ENCODE data around the gene GPR108.

GPR108 gene

DNA sequence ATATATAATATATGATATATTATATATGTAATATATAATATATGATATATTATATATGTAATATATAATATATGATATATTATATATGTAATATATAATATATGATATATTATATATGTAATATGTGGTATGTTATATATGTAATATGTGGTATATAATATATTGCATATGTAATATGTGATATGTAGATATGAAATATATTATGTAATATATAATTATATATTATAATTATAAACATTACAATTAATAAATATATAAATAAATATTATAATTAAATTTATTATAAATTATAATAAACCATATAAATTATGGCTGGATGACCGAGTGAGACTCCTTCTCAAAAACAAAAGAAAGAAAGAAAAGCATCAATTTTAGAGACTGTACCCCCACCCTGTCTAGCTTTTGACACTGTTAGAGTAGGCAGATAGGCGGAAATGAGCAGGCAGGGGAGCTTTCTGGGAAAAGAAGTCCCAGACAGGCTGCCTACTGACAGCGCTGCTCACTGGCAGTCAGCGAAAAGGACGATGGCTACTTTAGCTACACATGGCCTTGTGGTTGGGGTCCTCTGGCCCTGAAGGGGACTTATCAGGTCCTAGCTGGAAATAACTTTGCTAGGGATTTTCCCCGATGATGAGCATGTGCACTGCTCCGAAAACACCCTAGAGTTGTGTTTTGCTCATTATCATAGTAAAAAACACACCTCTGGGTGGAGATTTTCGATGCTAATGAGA is 36.6 kb downstream of the GPR108 start:
- no peak for DNase-seq

- DNase-seq: no peak
Observed at GRCh38 chr19:6699935-6700334, 37.4 kb downstream of the GPR108 start.

DNA sequence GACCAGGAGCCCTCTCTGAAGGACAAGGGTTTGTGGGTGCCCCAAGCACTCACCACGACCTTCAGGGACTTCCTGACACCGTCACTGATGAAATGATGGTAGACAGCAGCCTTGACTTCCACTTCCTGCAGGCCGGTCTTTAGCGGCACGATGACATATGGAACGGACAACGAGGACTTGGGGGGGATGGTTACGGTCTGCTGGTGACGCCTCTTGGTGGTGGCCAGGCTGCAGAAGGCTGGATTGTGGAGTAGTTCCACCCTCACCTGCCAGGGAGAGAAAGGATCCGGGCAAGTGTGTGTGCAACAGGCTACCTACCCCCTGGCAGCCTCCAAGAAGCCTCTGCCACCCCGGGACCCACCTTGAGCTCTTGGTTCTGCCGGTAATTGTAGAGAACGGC is 40.1 kb downstream of the GPR108 start:
- no peak for DNase-seq

GRCh38 chr19:6696239-6696820 is 41.0 kb downstream of the GPR108 start:
- no peak for DNase-seq

- no peak for DNase-seq
Observed at GRCh38 chr19:6694147-6694815, 43.1 kb downstream of the GPR108 start.

GRCh38 chr19:6693681-6694080 is 43.7 kb downstream of the GPR108 start:
- DNase-seq: no peak

- no peak for DNase-seq
Observed at GRCh38 chr19:6693056-6693471, 44.3 kb downstream of the GPR108 start.

DNA sequence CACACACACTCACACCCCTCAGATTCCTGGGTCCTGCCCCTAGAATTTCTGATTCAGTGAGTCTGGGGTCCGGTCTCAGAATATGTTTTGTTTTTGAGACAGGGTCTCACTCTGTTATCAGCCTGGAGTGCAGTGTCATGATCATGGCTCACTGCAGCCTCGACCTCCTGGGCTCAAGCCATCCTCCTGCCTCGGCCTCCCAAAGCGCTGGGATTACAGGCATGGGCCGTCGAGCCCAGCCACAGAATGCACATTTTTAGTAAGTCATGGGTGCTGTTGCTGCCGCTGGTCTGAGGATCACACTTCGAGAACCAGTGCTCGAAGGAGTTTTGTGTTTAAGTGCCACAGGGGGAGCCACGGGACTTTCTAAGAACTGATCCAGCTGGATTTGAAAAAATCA is 45.4 kb downstream of the GPR108 start:
- DNase-seq: no peak

DNA sequence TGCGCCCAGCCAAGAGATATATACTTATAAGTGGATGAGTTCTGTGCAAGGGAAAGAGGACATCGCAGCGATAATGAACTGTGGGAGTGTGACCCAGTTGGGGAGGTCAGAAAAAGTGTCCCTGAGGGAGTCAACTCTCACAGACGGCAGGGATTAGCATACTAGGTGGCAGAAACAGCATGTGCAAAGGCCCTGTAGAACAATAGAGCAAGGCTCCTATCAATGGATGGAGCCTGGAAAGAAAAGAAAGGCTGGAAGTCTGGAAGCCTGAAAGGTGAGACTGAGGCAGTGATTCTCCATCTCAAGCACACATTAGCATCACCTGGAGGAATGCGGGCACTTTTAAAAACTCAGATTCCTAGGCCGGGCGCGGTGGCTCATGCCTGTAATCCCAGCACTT is 46.0 kb downstream of the GPR108 start:
- no peak for DNase-seq

GRCh38 chr19:6690160-6690885 is 47.1 kb downstream of the GPR108 start:
- DNase-seq: no peak

DNA sequence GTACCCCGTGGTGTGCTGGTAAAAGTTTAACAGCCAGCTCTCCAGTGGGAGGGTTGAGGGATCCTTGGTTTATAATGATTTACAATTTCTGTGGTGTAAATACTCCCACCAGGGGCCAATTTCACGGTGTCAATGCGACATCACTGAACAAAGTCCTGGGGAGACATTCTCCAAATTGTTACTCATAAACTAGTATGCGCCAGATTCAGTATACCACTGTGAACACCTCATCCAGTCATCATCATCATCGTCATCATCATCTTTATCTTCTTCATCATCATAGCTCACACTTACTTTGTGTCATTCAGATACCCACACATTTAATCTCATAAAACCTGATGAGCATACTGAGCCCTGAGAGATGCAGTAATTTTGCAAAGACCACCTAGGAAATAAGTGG is 50.3 kb downstream of the GPR108 start:
- DNase-seq: no peak

DNA sequence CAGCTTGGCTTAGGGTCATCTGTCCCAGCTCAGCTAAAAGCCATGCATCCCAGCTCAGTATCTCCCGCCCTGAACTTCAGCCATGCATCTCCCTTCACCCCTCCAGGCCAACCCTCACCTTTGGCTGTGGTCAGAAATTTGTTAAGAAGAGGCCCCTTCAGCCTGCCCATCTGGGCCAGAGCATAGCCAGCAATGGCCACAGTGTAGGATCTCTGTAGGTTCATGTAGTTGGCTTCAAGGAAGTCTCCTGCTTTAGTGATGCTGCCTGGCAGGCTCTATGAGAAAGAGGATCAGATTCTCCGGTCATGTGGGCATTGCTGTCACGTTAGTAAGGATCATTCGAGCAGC is 50.8 kb downstream of the GPR108 start:
- no peak for DNase-seq

DNA sequence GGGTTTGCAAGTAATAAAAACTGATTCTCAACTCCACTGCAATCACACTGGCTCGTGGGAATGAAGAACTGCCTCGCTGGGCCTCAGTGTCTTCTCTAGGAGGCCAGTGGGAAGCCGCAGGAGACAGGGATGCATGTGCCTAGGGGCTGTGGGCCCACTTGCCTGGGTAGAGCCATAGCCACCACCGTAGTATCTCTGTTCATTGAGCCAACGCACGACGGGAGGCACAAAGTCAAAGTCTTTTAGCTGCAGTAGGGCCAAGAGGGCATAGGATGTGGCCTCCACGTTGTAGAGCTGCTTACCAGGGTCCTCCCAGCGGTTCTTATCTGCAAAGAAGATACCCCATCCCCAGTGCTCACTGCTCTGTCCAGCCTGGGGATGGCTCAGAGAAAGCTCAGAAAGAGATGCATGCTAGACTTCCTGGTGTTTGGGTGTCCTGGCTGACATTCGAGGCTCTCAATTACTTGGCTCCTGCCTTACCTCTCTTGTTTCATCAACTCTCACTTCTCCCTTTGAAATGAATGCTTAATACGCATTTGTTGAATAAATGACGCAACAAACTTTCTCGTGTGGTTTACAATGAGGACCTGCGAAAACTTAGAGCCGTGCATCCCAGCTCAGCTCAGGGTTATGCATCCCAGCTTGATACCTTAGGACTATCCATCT is 51.3 kb downstream of the GPR108 start:
- no peak for DNase-seq

DNA sequence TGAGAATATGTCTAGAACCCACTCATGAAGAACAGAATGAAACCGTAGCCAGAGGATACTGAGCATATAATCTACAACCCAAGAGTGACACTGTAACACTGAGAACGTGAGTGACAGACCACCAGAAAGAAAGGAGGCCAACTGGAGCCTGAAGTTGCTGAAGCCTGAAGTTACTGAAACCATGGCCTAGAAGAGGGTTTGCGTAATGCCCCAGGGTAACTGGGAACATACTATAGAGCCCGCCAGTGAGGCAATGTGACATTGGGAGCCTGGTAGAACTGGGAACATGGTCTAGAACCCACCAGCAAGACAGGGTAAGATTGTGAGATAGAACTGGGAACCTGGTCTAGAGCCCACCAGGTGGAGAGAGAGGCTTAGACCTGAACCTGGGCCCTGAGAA is 51.9 kb downstream of the GPR108 start:
- no peak for DNase-seq

GRCh38 chr19:6683971-6684370 is 53.4 kb downstream of the GPR108 start:
- DNase-seq: no peak

- DNase-seq: no peak
Observed at GRCh38 chr19:6682607-6683128, 54.7 kb downstream of the GPR108 start.

GRCh38 chr19:6680141-6680540 is 57.2 kb downstream of the GPR108 start:
- DNase-seq: no peak
